Measurements from ENCODE around the gene GLIPR2.

GLIPR2 gene

DNA sequence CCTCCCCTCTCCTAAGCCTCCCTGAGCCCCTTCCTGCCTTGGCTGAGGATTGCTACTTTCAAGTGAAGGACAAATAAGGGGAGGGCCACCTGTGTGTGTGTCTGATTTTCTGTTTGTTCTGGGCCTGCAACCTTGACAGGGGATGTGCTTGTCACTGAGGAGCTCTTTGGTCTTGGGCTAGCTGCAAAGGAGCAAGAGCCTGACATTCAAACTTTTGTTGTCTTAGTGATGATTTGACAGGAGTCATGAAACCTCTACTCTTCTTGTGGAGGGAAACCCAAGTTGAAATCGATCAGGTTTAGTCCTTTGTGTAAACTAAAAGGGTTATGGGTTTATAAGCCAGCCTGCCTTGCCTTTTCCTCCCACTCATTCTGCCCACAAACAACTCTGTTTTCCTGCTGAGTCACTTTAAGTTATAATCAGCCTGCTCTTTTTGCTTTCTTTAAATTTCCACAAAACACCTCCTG, 71.0 kb downstream of the GLIPR2 start:
- DNase-seq (ENCODE audit: low read depth in 2 of 2): peak; percentile 48 to 54

DNA sequence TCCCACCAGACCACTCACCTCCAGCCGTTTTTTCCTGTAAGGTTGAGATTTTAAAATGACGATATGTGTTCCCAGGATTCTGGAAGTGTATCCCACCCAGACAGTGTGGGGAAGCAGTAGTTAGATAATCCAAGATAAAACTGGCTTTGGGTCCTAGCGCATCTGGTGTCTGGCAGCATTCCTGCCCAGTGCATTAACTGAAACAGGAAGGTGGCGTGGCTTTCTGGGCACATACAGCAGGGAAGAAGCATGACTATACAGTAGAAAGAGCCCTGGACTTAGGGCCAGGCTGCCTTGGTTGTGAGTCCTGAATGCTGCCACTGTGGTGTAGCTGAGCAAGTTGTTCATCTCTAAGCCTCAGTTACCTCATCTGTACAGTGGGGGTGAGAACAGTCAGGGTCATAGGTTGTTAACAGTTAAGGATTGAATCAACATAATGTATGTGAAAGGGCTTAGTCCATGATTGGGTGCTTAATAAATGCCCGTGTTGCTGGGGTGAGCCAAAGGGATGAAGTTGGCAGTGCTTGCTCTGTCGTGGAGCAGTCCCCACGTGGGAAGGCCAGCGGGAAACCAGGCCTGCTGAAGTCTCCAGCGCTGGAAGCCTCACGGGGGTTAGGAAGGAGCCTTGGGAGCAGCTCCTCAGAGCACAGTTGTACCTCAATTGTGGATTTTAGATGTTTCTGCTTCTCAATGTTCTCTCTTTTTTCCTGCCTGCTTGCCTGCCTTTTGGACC, 72.2 kb downstream of the GLIPR2 start:
- TF ChIP-seq, protein P1, sequence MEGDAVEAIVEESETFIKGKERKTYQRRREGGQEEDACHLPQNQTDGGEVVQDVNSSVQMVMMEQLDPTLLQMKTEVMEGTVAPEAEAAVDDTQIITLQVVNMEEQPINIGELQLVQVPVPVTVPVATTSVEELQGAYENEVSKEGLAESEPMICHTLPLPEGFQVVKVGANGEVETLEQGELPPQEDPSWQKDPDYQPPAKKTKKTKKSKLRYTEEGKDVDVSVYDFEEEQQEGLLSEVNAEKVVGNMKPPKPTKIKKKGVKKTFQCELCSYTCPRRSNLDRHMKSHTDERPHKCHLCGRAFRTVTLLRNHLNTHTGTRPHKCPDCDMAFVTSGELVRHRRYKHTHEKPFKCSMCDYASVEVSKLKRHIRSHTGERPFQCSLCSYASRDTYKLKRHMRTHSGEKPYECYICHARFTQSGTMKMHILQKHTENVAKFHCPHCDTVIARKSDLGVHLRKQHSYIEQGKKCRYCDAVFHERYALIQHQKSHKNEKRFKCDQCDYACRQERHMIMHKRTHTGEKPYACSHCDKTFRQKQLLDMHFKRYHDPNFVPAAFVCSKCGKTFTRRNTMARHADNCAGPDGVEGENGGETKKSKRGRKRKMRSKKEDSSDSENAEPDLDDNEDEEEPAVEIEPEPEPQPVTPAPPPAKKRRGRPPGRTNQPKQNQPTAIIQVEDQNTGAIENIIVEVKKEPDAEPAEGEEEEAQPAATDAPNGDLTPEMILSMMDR (IDR thresholded peaks at IDR 0.05; ENCODE audit: low read depth, low read length): no peak
- DNase-seq (ENCODE audit: low read depth in 2 of 2): peak in 1 of 2 donors; percentile 37
- no peak overlapping the region for H3K4me3 ChIP-seq (replicated peaks in 1 of 2; ENCODE audit: low read depth in 2 of 2, low read length in 2 of 2)

More for the DNA sequence above, 71.0 kb downstream of the GLIPR2 start:
- H3K4me3 ChIP-seq (replicated peaks in 1 of 2; ENCODE audit: low read depth in 2 of 2, low read length in 2 of 2): no peak overlapping the region
- TF ChIP-seq, protein P1 (IDR thresholded peaks at IDR 0.05; ENCODE audit: low read depth, low read length): no peak

DNA sequence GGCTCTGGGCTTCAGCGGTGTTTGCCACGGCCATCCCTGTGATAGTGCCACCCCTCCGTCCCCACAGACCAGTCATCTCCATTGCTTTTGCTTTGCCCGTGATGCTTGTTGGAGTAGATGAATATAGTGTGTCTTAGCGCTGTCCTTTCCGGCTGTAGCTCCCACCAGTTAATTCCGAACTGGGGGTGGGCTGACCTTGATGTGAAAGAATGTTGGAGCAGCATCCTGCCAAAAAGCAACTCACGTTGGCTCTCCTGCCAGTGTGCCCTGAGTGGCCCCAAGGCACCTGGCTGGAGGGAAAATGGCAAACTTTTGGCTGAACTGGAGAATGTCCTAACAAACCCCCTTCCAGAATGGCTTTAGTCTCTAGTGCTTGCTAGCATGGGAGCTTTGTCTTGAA, 74.2 kb downstream of the GLIPR2 start:
- DNase-seq (ENCODE audit: low read depth in 2 of 2): no peak
- H3K4me3 ChIP-seq (replicated peaks in 1 of 2; ENCODE audit: low read depth in 2 of 2, low read length in 2 of 2): no peak overlapping the region
- TF ChIP-seq, protein P1 (IDR thresholded peaks at IDR 0.05; ENCODE audit: low read depth, low read length): no peak

DNA sequence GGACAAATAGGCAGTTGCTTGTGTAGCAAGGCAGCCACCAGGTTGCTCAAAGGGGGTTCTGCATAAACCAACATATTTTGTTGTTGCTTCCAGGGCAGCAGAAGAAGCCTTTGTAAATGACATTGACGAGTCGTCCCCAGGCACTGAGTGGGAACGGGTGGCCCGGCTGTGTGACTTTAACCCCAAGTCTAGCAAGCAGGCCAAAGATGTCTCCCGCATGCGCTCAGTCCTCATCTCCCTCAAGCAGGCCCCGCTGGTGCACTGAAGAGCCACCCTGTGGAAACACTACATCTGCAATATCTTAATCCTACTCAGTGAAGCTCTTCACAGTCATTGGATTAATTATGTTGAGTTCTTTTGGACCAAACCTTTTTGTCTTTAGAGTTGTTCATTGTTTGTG, 75.0 kb downstream of the GLIPR2 start:
- no peak overlapping the region for H3K4me3 ChIP-seq (replicated peaks in 1 of 2; ENCODE audit: low read depth in 2 of 2, low read length in 2 of 2)
- no peak for DNase-seq (ENCODE audit: low read depth in 2 of 2)
- TF ChIP-seq, protein P1 (IDR thresholded peaks at IDR 0.05; ENCODE audit: low read depth, low read length): no peak

DNA sequence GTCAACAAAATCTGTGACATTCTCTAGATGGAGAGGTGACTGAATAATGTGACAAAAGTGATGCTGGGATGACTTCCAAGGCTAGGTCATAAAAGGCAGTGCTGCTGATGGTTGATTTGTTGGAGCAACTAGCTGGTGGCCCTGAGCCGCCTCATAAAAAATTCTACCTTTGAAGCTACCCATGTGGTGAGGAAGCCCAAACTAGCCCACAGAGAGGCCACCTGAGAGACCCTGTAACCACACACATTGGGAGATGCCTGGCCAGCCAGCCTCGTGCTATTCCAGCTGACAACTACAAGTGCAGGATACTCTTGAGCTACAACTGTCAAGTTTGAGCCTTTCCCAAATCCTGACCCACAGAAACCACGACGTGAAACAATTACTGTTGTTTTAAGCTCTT, 76.9 kb downstream of the GLIPR2 start:
- DNase-seq (ENCODE audit: low read depth in 2 of 2): no peak
- TF ChIP-seq, protein P1 (IDR thresholded peaks at IDR 0.05; ENCODE audit: low read depth, low read length): no peak
- no peak overlapping the region for H3K4me3 ChIP-seq (replicated peaks in 1 of 2; ENCODE audit: low read depth in 2 of 2, low read length in 2 of 2)
